HG03066 (cell line): Measurements from ENCODE around the gene VANGL2.

Experiments used
- ATAC-seq: cut with Tn5 transposase; IDR thresholded peaks from one replicate; pipeline ENCODE4 v1.9.1; 2021; ENCODE audit warnings: low read depth; ENCODE audit not compliant: unreplicated experiment

Gene VANGL2

DNA sequence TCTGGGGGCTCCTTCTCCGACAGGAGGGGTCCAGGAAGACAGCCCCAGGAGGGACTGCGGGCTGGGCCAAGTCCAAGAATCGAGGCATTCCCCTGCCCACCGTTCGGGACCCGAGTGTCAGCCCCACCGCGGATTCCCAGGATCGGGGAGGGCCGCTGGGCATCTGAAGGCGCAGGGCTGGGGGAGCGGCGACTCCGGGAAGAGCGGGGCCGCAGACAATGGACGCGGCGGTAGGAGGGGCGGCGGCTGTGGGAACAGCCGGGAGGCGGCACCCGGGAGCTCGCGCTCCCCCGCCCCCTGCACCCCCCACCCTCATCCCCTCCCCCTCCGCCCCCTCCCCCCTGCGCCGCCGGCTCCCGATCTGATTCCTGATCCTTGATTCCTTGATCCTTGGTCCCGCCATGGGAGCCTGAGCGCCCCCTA lies at the start of gene VANGL2:
Gene VANGL2, plus strand, starts transcription at position 342 of the 423 bp plus-strand sequence. CDS start 15,274 bp downstream, outside the sequence.
- ATAC-seq = no peak

DNA sequence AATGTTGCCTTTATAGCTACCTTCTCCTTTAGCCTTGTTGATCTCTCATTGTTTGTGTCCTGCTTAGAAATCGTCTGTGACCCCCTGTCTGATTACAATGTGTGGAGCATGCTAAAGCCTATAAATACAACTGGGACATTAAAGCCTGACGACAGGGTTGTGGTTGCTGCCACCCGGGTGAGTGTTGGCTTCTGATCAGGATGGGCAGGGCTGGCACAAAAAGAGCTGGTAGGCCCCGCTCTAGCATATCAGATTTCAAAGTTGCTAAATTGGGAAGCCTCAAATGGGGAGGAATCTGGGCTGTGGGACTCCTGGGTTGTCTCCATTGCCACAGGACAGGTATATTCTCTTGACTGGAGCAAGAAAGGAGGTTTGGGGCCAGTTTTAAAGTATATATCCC lies 48.7 kb upstream of the VANGL2 start:
- no peak for ATAC-seq

DNA sequence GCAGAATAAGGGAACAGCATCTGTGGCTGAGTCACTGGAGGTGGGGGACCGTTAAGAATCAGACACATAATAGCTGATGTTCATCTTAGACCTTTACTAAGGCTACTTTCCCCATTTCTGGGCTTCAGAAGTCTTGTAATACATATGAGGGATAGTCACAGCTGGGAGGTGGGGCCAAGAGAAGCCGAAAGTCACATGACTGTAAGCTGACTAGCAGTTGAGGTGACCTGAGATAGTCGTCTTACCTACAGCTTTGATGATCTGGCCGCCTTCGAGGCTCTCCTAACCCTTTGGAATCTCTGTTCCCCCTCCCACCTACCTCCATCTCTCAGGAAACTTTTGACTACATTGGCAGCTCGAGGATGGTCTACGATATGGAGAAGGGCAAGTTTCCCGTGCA lies 47.8 kb upstream of the VANGL2 start:
- ATAC-seq = no peak

DNA sequence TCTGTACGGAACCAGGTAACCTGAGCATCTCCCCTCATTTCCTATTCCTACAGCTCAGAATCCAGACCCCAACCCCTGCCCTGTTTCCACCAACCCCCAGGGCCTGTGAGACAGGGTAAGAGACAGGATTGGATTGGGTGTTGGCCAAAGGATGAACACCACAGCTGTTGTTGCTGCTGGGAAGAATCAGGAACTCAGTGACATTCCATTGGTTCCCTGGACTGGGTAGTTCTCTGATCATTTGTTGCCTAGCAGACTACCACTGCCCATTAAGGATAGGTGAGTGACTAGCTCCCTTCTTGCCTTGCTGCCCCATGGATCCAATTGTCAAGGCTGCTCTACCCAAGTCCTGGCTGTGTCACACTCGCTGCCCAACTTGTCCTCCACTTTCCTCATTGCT lies 47.1 kb upstream of the VANGL2 start:
- no peak for ATAC-seq

DNA sequence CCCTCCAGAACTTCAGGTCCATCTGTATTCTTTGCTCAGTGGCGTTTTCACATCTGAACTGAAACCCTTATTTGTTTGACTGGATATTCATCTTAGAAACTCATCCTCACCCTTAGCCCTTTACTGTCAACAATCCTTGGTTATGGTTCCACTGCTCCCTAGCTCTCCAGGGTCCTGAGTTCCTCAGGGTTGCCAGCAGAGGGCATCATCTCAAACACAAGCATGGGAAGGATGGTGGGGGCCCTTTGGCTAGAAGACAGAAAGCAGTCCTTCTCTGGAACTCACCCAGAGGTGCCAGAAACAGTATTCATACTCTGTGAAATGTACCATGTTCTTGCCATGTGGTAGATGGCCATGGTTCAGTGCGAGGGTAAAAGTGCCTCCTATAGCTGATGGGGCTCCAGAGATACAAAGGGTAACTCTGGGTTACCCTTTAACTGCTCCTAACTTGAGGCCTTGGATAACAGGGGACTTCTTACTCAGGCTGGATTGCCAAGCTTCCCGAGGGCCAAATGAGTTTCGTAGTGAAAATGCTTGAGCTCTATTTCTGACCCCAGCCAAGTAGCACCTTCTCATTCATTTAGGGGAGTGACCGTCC lies 45.9 kb upstream of the VANGL2 start:
- ATAC-seq = no peak

DNA sequence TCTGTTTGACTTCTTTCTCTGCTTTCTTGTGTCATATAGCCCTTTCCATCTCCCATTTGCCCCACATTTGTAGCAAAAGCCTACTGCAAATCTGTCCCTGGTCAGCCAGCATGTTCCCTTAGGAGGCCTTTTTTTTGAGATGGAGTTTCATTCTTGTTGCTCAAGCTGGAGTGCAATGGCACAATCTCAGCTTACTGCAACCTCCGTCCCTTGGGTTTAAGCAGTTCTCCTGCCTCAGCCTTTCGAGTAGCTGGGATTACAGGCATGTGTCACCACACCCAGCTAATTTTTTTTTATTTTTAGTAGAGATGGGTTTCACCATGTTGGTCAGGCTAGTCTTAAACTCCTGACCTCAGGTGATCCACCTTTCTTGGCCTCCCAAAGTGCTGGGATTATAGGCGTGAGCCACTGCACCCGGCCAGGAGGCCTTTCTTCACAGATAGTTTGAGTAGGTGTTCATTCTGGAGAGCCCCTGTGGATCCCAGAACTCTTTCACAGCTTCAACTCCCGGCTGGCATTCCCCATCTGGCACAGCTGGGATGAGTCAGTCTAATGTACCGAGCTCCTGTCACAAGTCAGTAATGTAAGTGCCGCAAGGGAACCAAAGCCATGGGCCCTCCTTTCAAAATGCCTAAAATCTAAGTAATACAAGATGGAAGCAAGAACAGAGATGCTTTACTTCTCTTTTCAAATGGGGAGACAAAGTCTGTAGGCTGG lies 42.9 kb upstream of the VANGL2 start:
- ATAC-seq = no peak

DNA sequence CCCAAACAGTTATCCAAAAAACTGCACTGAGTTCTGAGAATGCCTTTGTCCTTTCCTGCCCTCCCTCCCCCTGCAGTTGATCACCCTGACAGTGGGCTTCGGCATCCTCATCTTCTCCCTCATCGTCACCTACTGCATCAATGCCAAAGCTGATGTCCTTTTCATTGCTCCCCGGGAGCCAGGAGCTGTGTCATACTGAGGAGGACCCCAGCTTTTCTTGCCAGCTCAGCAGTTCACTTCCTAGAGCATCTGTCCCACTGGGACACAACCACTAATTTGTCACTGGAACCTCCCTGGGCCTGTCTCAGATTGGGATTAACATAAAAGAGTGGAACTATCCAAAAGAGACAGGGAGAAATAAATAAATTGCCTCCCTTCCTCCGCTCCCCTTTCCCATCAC lies 42.3 kb upstream of the VANGL2 start:
- no peak for ATAC-seq

DNA sequence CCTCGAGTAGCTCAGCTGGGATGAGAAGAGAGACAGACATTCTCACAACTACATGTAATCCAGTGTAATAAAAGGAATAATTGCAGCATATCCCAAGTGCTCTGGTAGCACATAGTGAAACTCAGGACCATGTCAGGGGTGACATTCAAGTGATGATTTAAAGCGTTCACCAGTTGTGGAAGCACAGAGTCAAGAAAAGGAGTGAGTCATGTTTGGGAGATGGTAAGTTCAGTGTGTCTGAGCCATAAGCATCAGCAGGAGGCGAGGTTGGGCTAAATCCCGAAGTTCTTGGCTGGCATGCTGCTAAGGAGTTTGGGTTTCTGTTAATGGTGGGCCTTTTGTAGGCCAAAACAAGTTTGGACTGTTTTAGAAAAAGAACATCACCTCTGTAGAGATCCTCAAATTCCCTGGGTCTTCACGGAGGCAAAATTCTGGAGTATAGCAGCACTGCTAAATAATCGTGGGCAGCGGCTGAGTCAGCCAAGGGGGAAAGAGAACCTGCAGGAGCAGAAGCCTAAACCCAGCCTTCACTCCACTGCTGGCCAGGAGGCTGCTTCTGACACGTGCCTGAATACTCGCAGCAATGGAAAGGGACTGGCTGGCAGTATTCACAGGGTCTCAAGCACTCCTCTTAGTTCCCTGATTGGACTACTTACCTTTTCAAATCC lies 40.7 kb upstream of the VANGL2 start:
- no peak for ATAC-seq

DNA sequence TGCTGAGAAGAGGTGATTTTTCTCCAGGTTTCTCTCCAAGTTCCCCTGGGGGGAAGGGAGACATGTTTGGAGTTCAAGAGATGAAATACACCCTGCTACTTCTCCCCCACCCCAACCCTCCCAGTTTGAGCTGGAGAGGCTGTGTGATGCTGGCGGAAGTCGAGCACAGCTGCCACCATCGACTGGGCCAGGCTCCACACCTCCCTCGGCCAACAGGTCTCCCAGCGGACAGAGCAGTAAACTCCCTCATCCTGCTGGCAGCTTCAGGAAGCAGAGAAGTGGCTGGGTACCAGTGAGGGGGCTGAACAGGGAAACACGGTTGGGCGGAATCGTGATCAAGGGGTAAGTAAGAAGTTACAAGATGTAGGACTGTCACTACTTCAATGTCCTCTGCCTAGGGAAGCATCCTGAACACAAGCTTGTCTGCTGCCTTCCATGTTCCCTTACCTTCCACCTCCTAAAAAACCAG lies 40.1 kb upstream of the VANGL2 start:
- ATAC-seq = no peak

DNA sequence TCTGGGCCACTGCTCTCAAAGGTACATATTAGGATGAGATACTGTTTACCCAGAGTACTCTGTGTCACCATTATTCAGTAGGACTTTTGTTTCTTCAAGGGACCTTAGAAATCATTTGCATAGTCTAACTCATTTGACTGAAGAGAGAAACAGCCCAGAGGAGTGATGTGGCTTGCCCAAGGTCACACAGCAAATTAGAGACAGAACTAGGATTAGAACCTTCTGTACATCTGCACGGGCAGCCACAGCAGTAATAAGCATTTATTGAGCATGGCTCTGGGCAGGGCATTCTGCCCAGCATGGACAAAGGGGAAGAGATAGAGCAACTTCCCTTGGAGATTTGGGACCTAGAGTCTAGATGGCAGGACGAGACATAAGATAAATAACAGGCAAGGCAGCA lies 39.2 kb upstream of the VANGL2 start:
- no peak for ATAC-seq

DNA sequence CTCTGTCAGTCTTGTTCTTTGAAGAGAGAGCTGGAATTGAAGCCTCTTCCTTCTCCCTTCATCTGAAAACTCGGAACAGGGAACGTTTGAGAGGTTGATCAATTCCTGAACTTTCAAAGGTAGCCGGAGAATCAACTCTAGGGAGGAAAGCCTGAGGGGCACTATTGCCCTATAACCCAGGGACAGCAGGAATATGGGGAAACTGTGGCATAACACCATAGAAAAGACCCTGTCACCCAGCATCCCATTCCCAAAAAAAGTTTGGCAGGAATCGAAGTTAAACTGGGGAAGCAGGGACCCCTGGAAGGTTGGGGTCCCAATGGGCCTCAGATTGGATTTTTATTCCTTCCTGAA lies 38.6 kb upstream of the VANGL2 start:
- no peak for ATAC-seq

DNA sequence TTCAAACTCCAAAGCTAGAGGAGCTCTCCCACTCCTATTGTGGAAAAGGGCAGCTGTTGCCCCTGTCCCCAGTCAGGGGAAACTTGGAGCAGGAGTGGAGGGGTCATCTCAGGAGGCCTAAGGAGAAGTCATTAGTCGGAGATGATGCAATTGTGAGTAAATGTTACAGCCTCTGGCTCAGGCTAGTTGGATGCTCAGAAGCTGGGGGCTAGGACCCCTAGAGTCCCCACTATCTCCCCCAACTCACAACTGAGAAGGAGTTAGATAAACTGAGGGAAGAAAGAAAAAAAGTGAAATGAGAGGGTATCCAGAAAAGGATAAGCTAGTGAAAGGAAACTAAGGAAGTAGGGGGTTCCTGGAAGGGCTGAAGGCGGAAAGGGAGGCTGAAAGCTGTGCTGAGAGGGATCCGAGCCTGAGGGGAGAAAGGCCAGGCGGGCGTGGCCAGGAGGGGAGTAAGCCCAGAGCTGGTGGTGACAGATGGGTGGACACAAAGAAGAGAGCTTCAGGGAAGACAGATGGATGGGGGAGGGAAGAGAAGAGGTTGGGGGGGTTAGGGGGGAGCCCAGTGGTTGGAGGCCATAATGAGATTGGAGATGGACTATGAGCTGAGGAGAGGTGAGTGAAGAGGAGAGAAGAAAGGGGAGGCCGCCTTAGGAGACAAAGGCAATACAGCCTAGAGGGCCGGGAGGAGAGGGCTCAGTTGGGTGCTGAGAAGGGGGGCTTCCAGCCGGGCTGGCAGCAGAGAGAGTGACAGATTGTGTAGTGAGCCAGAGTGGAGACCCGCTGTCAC lies 38.0 kb upstream of the VANGL2 start:
- no peak for ATAC-seq

DNA sequence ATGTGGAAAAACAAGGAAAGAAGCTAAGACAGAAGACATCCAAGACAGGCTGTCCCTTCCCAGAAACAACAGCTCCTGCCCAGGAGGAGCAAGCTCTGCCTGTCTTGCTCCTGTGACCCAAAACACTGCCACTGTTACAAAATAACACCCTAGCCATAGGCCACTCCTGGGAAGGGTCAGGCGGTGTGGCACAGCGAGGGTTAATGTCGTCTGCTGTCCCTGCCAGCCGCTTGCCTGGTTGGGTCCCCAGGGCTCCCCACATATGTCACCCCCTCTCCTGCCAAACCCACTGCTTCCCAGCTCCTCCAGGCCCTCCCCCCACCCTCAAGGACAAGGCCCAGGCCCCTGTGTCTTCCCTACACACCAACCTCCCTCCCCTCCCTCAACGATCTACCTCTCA lies 37.4 kb upstream of the VANGL2 start:
- no peak for ATAC-seq

DNA sequence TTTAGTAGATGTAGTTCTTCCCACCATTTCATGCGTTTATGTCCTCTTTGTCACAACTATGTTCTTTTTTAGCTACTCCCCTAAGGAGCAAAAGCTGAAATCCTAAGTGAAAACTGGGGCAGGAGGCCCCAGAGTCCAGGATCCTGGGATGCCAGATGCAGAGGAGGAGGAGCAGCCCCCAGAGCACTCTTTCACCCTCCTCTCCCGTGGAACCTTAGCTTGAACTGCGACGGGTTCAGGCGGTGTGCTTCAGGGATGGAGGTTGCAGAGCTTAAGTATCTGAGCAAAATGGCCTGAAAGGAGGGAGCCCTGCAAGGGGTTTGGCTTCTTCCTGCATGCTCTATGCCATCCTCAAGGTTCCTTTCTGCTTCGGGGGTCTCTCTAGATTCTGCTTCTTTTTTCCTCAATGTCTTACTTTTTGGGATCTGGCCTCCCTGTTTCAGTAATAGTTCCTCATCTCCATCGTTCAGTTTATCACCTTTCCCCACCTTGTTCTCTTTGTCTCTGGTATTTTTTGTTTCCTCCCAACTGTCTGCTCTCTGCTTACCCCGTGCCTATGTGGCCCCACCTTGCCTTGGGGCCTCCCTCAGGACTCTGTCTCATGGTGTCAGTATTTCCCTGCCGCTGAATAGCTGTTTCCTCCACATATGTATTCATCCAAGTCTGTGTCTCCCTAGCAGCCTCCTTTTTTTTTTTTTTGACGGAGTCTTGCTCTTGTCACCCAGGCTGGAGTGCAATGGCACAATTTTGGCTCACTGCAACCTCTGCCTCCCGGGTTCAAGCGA lies 36.2 kb upstream of the VANGL2 start:
- no peak for ATAC-seq

DNA sequence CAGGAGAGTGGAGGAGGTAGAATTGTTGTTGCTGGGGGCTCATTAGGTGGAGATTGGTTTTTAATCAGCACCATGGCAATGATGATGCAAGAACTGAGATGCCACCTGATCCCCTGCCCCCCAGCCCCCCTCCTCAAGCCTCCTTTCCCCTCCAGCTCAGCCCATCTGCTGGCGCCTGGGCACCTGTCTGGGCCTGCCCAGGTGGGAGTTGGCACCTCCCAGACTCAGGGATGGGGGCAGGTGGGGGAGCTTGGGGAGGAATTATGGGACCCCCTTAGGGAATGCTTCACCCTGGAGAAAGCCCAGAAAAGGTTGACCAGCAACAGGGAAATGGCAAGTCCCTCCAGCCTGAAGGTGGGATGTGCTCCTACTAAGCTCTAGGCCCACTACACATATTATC lies 35.0 kb upstream of the VANGL2 start:
- ATAC-seq = no peak

DNA sequence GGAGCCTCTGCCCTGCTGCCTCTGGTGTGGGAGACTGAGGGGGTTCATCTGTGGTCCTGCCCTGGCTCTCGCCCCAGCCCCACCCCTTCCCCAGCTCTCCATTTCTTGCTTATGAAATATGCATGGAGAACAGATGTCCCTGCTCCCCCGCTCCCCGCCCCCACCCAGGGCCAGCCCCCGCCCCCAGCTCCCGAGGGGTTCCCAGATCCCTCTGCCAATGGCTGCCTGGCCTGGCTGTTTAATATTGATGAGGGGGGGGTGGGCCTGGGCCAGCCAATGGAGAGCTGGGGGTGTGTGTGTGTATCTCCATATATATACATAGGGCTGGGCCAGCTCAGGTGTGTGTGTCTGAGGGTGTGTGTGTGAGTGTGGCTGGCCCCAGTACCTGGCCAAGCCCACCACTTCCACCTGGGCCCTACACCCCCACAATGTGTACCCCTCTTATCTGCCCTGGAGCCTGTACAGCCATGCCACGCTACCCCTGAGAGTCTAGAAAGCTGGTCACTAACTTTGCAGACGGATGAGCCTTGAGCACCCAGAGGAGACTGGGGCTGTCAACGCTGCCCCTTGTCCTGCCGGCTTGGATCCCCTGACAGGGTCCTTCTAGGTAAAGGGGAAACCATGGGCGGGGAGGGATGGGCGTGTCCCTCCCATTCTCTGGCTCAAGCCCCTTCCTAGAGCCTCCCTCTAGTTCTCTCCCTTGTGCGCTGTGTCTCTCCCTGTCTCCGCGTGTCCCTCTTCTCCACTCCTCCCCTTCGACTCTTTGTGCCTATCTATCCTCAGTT lies 33.4 kb upstream of the VANGL2 start, which contains the start of gene NHLH1:
Gene NHLH1, plus strand, starts transcription at position 341 of the 785 bp plus-strand sequence. CDS start 3,661 bp downstream, outside the sequence.
- no peak for ATAC-seq

DNA sequence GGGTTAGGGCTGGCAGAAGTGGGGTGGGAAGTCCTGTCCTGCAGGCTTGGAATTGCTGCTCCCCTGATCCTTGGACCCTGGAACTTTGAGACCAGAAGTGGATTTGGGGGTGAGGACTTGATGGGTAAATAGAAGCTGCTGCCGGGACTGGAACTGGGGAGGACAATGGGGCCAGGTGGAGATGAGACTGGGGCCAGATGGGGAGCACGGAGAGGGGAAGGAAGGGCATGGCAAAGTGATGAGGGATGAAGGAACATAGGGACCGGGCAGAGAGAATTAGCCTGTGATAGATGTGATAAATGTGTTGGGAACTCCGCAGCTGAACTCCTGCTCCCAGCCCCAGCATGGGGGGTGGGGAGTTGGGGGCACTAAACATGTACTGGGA lies 32.9 kb upstream of the VANGL2 start:
- ATAC-seq = no peak

DNA sequence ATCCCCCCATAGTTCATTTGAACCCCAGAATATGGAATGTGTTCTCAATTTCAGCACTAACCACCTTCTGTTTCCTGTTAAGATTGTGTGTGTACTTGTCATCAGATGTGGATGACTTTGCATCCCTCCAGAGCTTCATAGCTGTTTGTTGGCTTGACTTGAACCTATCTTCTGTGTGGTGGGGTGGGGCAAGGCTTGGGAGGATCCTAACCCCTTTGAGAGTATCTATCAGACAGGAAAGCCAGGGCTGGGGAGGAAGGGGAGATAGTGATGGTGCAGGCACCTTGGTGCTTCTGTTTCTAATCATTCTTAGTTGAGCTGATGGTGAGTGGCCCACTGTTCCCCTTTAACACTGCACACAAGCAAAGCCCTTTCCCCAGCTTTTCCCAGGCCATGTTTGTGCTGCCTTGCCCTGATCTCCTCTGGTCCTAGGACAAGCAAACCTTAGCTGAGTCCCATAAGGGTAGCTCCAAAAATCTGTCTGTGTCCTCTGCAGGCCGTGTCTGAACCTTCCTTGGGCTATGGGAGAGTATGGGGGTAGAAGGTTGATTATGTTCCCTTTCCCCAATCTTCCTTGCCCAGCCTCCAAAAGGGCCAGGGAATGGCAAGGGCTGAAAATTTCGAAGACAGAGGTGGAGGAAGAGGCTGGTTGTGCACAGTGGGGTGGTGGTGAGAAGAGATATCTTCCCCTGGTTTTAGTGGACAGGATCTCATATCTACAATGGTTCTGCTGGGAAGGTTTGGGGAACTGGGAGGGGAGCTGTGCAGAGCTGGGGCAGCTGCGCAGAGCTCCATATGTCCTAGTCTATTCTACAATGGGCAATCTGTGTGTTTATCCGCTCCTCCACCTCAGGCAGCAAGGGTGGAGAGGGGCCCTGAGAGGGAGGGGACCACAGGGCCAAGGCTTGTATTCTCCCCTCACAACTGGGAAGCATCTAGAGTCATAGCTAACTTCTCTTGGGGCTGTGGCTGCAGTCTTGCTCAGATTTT lies 32.1 kb upstream of the VANGL2 start:
- no peak for ATAC-seq
